HepG2 (cell line): ENCODE results near the gene USP5. TPM values are rescaled to one million over a fixed set of nuclear protein-coding genes. Genes with fewer than 3 reads are reported as not detected.

Experiments used
- ATAC-seq: fragments of 200-7000 bp; cut with Tn5 transposase; 3 replicates; pipeline ENCODE4 v1.9.1; 2020; ENCODE audit warnings: mild to moderate bottlenecking, moderate library complexity
- BruUV-seq: library from RNA; stranded (reverse); fragments of 400-500 nt; replicated peaks from 2 replicates; lab custom pipeline; 2021; lab: Mats Ljungman, UMichigan
- CTCF ChIA-PET: fragments of 300-600 bp; formaldehyde crosslinking; extraction: SDS; loops from one replicate; lab custom pipeline; 2021; ENCODE audit warnings: low total read pairs, inconsistent platforms, low intra/inter-chr PET ratio; lab: Yijun Ruan, JAX
- POLR2A ChIA-PET: fragments of 350-600 bp; sonication (Branson Sonifier 250); formaldehyde crosslinking; loops from one replicate; lab custom pipeline; 2020; ENCODE audit warnings: antibody characterized with exemption, inconsistent platforms; lab: Yijun Ruan, JAX
- DNase-seq: peaks from one replicate; pipeline ENCODE4 v3.0.0-alpha.2; 2015; ENCODE audit warnings: low spot score
- FAIRE-seq: peaks from 3 replicates; lab custom pipeline; 2011; peaks lifted over from hg19 to GRCh38; lab: Jason Lieb, UNC
- H2AFZ ChIP-seq: one replicate; pipeline ENCODE4 v1.6.1; 2011; ENCODE audit warnings: low read length, inconsistent platforms
- H3K27ac ChIP-seq: fragments of 300-600 bp; 3 replicates; pipeline ENCODE4 v1.8.0; 2011; ENCODE audit warnings: mixed run types, mild to moderate bottlenecking, mixed read lengths, low read length, inconsistent platforms; ENCODE audit not compliant: insufficient read depth; ENCODE audit errors: extremely low read length
- H3K27me3 ChIP-seq, 2 experiments: fragments of 200-600 bp in 1 of 2; 2 replicates in 1 of 2; 3 replicates in 1 of 2; pipeline versions ENCODE4 v1.6.0 to v1.8.0; 2011; ENCODE audit warnings: low read length in 2 of 2, mild to moderate bottlenecking in 2 of 2, moderate library complexity in 2 of 2, inconsistent platforms in 1 of 2; ENCODE audit not compliant: insufficient read depth in 2 of 2, control insufficient read depth in 1 of 2
- H3K36me3 ChIP-seq, 2 experiments: fragments of 200-600 bp in 1 of 2; replicated peaks in 1 of 2; 2 replicates in 1 of 2; 3 replicates in 1 of 2; pipeline versions ENCODE4 v1.5.1 to v1.8.0; 2011; ENCODE audit warnings: low read length in 2 of 2, inconsistent platforms in 1 of 2; ENCODE audit not compliant: insufficient read depth in 2 of 2, control insufficient read depth in 1 of 2
- H3K4me1 ChIP-seq: 2 replicates; pipeline ENCODE4 v1.5.1; 2012; ENCODE audit warnings: low read length, inconsistent platforms; ENCODE audit not compliant: insufficient read depth
- H3K4me2 ChIP-seq: 2 replicates; pipeline ENCODE4 v1.6.0; 2011; ENCODE audit warnings: low read depth, low read length, inconsistent platforms
- H3K4me3 ChIP-seq, 3 experiments: fragments of 200-600 bp in 1 of 3; sonication (generic), shearing (Covaris generic) in 1 of 3; replicated peaks in 1 of 3; 2 replicates each; pipeline ENCODE4 v1.5.1; 2011 to 2016; ENCODE audit warnings: low read length in 3 of 3, inconsistent platforms in 2 of 3, low read depth in 2 of 3, mild to moderate bottlenecking in 2 of 3, control low read depth in 1 of 3, mixed read lengths in 1 of 3; ENCODE audit not compliant: insufficient read depth in 1 of 3
- H3K79me2 ChIP-seq: one replicate; pipeline ENCODE4 v1.6.1; 2011; ENCODE audit warnings: low read length, inconsistent platforms; ENCODE audit not compliant: insufficient read depth
- H3K9ac ChIP-seq: 2 replicates; pipeline ENCODE4 v1.6.0; 2011; ENCODE audit warnings: mild to moderate bottlenecking, low read depth, low read length, inconsistent platforms; ENCODE audit not compliant: insufficient read depth
- H3K9me3 ChIP-seq: 2 replicates; pipeline ENCODE4 v1.5.1; 2012; ENCODE audit warnings: mild to moderate bottlenecking, low read length
- H4K20me1 ChIP-seq: 2 replicates; pipeline ENCODE4 v1.6.0; 2011; ENCODE audit warnings: inconsistent platforms, mild to moderate bottlenecking, low read length, moderate library complexity; ENCODE audit not compliant: insufficient read depth
- ADNP ChIP-seq: sonication (generic); formaldehyde crosslinking; IDR thresholded peaks from 2 replicates; pipeline ENCODE4 v1.4.0; 2020; ENCODE audit warnings: missing genetic modification reagents
- ARHGAP35 ChIP-seq: sonication (generic); formaldehyde crosslinking; IDR thresholded peaks from 2 replicates; pipeline ENCODE4 v1.9.0; 2022; ENCODE audit warnings: mild to moderate bottlenecking, inconsistent platforms, moderate library complexity, missing genetic modification reagents, borderline replicate concordance
- CBFB ChIP-seq: sonication (generic); formaldehyde crosslinking; IDR thresholded peaks from 2 replicates; pipeline ENCODE4 v1.4.0; 2020; ENCODE audit warnings: missing genetic modification reagents
- CREB1 ChIP-seq, 2 experiments: fragments of 450-650 bp in 1 of 2; IDR thresholded peaks; 2 replicates each; pipeline ENCODE4 v1.6.1; 2016 to 2017; ENCODE audit warnings: control low read depth in 1 of 2, mild to moderate bottlenecking in 1 of 2, missing compliant biosample characterization in 1 of 2, missing genetic modification characterization in 1 of 2
- FOXK1 ChIP-seq: sonication (generic); formaldehyde crosslinking; IDR thresholded peaks from 2 replicates; pipeline ENCODE4 v1.4.0; 2020; ENCODE audit warnings: low read depth, missing genetic modification reagents, borderline replicate concordance
- KAT2B ChIP-seq: fragments of 150-350 bp; IDR thresholded peaks from 2 replicates; pipeline ENCODE4 v1.6.1; 2014; ENCODE audit warnings: low read depth, low read length, borderline replicate concordance
- MAZ ChIP-seq, 2 experiments: sonication (generic) in 1 of 2; formaldehyde crosslinking in 1 of 2; IDR thresholded peaks; 2 replicates each; pipeline versions ENCODE4 v1.5.0 to v1.6.1; 2012 to 2020; ENCODE audit warnings: low read depth in 2 of 2, mild to moderate bottlenecking in 2 of 2, borderline replicate concordance in 1 of 2, improper control_type of control experiment in 1 of 2, low read length in 1 of 2, missing genetic modification reagents in 1 of 2, moderate library complexity in 1 of 2
- NKX3-1 ChIP-seq: sonication (generic); formaldehyde crosslinking; IDR thresholded peaks from 2 replicates; pipeline ENCODE4 v1.5.0; 2020; ENCODE audit warnings: missing genetic modification reagents
- RORA ChIP-seq: sonication (generic); formaldehyde crosslinking; IDR thresholded peaks from 2 replicates; pipeline ENCODE4 v1.5.0; 2020; ENCODE audit warnings: mild to moderate bottlenecking, missing genetic modification reagents, moderate library complexity
- SKIL ChIP-seq: sonication (generic); formaldehyde crosslinking; IDR thresholded peaks from 2 replicates; pipeline ENCODE4 v1.8.0; 2022; ENCODE audit warnings: missing genetic modification reagents, mild to moderate bottlenecking, moderate library complexity, borderline replicate concordance
- SP4 ChIP-seq: sonication (generic); formaldehyde crosslinking; IDR thresholded peaks from 2 replicates; pipeline ENCODE4 v1.8.1; 2023; ENCODE audit warnings: mild to moderate bottlenecking, missing genetic modification reagents
- TBX3 ChIP-seq: fragments of 450-650 bp; IDR thresholded peaks from 2 replicates; pipeline ENCODE4 v1.6.1; 2017; ENCODE audit warnings: antibody characterized with exemption, mild to moderate bottlenecking, inconsistent platforms, borderline replicate concordance
- ZNF558 ChIP-seq: sonication (generic); formaldehyde crosslinking; IDR thresholded peaks from 2 replicates; pipeline ENCODE4 v1.9.0; 2022; ENCODE audit warnings: mild to moderate bottlenecking, missing genetic modification reagents, borderline replicate concordance
- ZNF709 ChIP-seq: sonication (generic); formaldehyde crosslinking; IDR thresholded peaks from 2 replicates; pipeline ENCODE4 v1.5.0; 2020; ENCODE audit warnings: mild to moderate bottlenecking, missing genetic modification reagents
- ZNF713 ChIP-seq: sonication (generic); formaldehyde crosslinking; IDR thresholded peaks from 2 replicates; pipeline ENCODE4 v1.4.0; 2020; ENCODE audit warnings: mild to moderate bottlenecking, missing genetic modification reagents
- WGBS: methylation state at CpG from one replicate; pipeline ENCODE4 v1.1.6; 2017; ENCODE audit warnings: low lambda C conversion rate; 5-methylcytosine and 5-hydroxymethylcytosine counted together
- in situ Hi-C: cut with HindIII; loops from 2 replicates; pipeline ENCODE4 v1.10.0; 2017; ENCODE audit warnings: low pct_unique_long_range_greater_than_20kb; ENCODE audit not compliant: extremely low pct_ligation_motif_present
- intact Hi-C: fragments of 100-400 bp; cut with micrococcal nuclease; formaldehyde crosslinking; loops from one replicate; pipeline ENCODE4 v1.10.0; 2022; ENCODE audit not compliant: unreplicated experiment
- polyA plus RNA-seq, 8 experiments: library from polyadenylated mRNA; depleted of rRNA in 3 of 8; stranded (reverse) in 7 of 8; unstranded in 1 of 8; fragments of >200 nt; fragmentation: Illumina TruSeq in 4 of 8; extraction: Trizol in 4 of 8; gene quantifications; 2 replicates each; pipeline versions ENCODE4 v1.2.1 to v1.2.3, GENCODE V29; 2011 to 2016; ENCODE audit warnings: low read depth in 4 of 8, missing spikeins in 1 of 8, mixed read lengths in 1 of 8; ENCODE audit not compliant: insufficient read depth in 1 of 8
- total RNA-seq, 5 experiments: library from RNA; depleted of rRNA; stranded (reverse); fragments of >200 nt; fragmentation: Illumina TruSeq; extraction: Trizol; gene quantifications; 2 replicates each; pipeline ENCODE4 v1.2.3, GENCODE V29; 2016; ENCODE audit warnings: low read depth in 1 of 5
- TF ChIP-seq, protein P1 (sequence below): sonication (generic); formaldehyde crosslinking; IDR thresholded peaks from 2 replicates; pipeline ENCODE4 v1.4.0; 2020; ENCODE audit warnings: mild to moderate bottlenecking, missing genetic modification reagents

The USP5 gene
- total and polyA plus RNA-seq, 2 of the 13 experiments (the other 11 are each of a cell fraction or from before 2014, with no cell fraction given), result 39.6 to 56.0 TPM

DNA sequence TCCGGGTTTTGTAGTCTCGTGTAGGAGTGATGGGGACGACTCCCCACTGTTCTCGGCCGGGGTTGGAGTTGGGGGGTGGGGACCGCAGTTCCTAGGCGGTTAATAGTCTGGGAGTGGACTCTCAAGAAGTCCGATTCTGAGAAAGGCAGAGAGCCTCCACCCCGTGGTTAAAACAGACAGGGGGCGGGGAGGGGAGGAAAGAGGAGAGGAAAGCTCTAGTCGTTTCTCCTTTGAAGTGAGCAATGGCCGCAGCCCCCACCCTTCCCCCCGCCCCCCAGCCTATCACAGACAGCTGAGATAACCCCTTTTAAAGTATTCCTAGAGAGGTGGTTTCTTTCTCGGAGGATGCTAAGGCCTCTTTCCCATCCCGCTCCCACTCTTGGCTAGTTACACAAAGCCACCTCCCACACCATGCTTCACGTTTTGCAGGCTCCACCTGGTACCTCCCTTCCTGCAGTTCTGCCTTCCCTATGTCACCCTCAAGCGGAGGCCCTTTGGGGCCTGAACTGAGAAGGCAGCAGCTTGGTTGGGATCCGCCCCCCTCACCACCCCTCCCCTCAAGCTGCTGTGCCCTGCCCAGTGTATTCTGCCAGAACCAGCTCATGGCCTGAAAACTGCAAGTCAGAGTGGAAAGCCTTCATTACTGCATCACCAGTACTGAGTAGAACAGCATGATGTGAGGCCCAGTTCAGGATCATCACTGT, 853 bp downstream of the USP5 start:
- no peaks in the 10 kb centered on the region; the same call in 1 of the 2 replicates for H4K20me1 ChIP-seq
- DNase-seq, result peak; percentile 35
- H3K36me3 ChIP-seq, result peaks cover 12 to 49% of the 10 kb centered on the region in 2 experiments
- no peak for ATAC-seq
- no TSS peak for BruUV-seq
- H3K27ac ChIP-seq, result peak overlapping the region; percentile 61
- H3K4me2 ChIP-seq, result peak overlapping the region; percentile 88
- in situ Hi-C loops (no loop called here), intact Hi-C loops (loop anchor here (2.0 kb wide), 1 partner anchor 16 kb away; no protein-coding TSS in a partner anchor)
- no peak overlapping the region for H2AFZ ChIP-seq
- H3K4me3 ChIP-seq, result peak overlapping the region; percentile 71 to 95 (median 85)
- H3K4me1 ChIP-seq, result peaks cover 33% of the 10 kb centered on the region
- CTCF ChIA-PET, result interaction anchor here (0.9 kb wide), 1 partner anchor 17 kb away, joined by 3 read pairs; no protein-coding TSS in a partner anchor
- H3K79me2 ChIP-seq, result peaks cover 37% of the 10 kb centered on the region
- peak; percentile 12 for FAIRE-seq
- H3K9ac ChIP-seq, result peak overlapping the region; percentile 66
- H3K27me3 ChIP-seq, result no peaks in the 10 kb centered on the region
- WGBS, result under 1% methylated on average over 17 of the region's 18 CpGs
- no peaks in the 10 kb centered on the region for H3K9me3 ChIP-seq
- POLR2A ChIA-PET, result interaction anchor here (0.8 to 5.2 kb wide), 26 partner anchors 8 to 318 kb away, joined by 3 to 132 read pairs (median 11); partner anchors contain the start of genes C12orf57, COPS7A, GAPDH and GNB3
- TF ChIP-seq, protein P1, sequence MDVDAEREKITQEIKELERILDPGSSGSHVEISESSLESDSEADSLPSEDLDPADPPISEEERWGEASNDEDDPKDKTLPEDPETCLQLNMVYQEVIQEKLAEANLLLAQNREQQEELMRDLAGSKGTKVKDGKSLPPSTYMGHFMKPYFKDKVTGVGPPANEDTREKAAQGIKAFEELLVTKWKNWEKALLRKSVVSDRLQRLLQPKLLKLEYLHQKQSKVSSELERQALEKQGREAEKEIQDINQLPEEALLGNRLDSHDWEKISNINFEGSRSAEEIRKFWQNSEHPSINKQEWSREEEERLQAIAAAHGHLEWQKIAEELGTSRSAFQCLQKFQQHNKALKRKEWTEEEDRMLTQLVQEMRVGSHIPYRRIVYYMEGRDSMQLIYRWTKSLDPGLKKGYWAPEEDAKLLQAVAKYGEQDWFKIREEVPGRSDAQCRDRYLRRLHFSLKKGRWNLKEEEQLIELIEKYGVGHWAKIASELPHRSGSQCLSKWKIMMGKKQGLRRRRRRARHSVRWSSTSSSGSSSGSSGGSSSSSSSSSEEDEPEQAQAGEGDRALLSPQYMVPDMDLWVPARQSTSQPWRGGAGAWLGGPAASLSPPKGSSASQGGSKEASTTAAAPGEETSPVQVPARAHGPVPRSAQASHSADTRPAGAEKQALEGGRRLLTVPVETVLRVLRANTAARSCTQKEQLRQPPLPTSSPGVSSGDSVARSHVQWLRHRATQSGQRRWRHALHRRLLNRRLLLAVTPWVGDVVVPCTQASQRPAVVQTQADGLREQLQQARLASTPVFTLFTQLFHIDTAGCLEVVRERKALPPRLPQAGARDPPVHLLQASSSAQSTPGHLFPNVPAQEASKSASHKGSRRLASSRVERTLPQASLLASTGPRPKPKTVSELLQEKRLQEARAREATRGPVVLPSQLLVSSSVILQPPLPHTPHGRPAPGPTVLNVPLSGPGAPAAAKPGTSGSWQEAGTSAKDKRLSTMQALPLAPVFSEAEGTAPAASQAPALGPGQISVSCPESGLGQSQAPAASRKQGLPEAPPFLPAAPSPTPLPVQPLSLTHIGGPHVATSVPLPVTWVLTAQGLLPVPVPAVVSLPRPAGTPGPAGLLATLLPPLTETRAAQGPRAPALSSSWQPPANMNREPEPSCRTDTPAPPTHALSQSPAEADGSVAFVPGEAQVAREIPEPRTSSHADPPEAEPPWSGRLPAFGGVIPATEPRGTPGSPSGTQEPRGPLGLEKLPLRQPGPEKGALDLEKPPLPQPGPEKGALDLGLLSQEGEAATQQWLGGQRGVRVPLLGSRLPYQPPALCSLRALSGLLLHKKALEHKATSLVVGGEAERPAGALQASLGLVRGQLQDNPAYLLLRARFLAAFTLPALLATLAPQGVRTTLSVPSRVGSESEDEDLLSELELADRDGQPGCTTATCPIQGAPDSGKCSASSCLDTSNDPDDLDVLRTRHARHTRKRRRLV (CRISPR knock-in tag), result no peak; the same call in 1 of the 2 replicates
- no peak for TF ChIP-seq ZNF558
- no peak for TF ChIP-seq SKIL
- TF ChIP-seq CBFB, result no peak
- no peak for TF ChIP-seq ZNF709 (CRISPR knock-in tag)
- TF ChIP-seq ARHGAP35 (CRISPR knock-in tag), result no peak
- TF ChIP-seq CREB1 (IDR thresholded peaks at IDR 0.05), result no peak
- peak; percentile 45 for TF ChIP-seq CREB1 (CRISPR knock-in tag; IDR thresholded peaks at IDR 0.05)
- TF ChIP-seq ADNP, result no peak
- no peak for TF ChIP-seq ZNF713
- no peak for TF ChIP-seq MAZ (IDR thresholded peaks at IDR 0.05; ENCODE audit: borderline replicate concordance, low read depth, low read length)
- TF ChIP-seq MAZ (CRISPR knock-in tag; IDR thresholded peaks at IDR 0.05; ENCODE audit: low read depth), result peak; percentile 3; the same call in 1 of the 2 replicates
- no peak for TF ChIP-seq KAT2B
- TF ChIP-seq NKX3-1 (CRISPR knock-in tag), result no peak
- TF ChIP-seq RORA (CRISPR knock-in tag), result no peak
- no peak for TF ChIP-seq FOXK1 (CRISPR knock-in tag)
- no peak for TF ChIP-seq SP4
- no peak for TF ChIP-seq TBX3
